GM19463 (cell line): Measurements from ENCODE around the gene NUF2.
"Not testable (repeated sequence)": the region's sequence is repeated elsewhere in the genome, so short reads cannot be mapped to it uniquely, and the experiment has no call there.

Source experiments
- ATAC-seq: cut with Tn5 transposase; IDR thresholded peaks from one replicate; pipeline ENCODE4 v1.9.1; 2021; ENCODE audit warnings: mild to moderate bottlenecking, moderate library complexity; ENCODE audit not compliant: unreplicated experiment

Gene NUF2

DNA sequence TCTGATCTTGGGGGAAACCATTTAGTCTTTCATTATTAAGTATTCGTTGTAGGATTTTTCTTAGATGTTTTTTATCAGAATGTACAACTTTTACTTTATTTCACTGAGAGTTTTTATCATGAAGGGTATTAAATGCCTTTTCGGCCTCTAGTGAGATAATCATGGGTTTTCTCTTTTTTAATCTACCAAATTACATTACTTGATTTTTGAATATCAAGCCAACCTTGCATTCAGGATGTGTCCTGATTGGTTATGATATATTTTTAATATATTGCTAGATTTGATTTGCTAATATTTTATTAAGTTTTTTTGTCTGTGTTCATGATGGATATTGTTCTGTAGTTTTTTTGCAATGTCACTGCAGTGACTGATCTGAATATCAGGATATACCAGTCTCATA, 9.4 kb downstream of the NUF2 start:
- no peak for ATAC-seq

DNA sequence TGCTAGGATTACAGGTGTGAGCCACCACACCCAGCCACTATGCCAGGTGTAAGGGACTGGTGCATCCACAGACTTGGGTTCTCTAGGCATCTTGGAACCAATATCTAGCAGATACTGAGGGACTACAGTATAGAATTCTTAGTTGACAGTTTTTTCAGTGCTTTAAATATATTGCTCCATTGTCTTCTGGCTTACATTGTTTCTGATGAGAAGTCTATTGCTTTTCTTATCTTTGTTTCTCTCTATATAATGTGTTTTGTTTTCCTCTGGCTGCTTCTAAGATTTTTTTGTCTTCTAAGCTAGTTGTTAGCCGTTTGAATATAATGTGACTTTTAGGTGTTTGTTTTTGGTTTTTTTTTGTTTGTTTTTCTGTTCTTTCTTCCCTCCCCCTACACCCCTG, 13.5 kb downstream of the NUF2 start:
- no peak for ATAC-seq

DNA sequence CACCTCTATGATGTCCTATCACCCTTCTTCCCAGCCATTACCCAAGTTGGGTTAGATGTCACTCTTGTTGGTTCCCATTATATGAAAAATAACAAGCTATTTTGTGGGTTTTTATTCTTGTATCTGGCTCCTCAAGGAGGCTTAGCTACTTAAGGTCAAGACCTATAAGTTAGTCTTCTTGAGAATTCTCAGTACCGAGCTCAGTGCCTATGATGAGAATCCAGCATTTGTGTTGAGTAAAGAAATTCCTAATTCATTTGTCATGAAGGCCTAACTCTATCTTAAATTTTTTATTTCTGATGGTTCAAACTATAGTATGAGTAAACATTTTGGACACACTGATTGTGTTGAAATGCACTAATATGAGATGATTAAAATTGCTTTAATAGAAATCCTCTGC, 15.9 kb downstream of the NUF2 start:
- no peak for ATAC-seq

DNA sequence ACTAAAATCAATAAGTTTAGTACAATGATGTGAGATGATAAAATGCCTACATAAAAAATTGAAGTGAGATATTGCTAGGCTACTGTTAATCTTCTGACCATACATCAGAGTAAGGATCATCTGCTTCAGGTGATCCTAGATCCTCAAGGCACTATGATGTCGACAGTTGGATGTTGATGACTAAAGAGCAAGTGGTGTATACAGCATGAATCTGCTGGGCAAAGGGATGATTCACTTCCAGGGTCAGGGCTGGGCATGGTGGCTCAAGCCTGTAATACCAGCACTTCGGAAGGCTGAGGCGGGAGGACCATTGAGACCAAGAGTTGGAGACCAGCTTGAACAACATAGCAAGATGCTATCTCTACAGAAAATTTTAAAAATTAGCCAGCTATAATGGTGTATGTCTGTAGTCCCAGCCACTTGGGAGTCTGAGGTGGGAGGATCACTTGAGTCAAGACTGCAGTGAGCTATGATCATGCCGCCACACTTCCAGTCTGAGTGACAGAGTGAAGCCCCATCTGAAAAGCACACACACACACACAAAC, 24.6 kb downstream of the NUF2 start:
- ATAC-seq = no peak

DNA sequence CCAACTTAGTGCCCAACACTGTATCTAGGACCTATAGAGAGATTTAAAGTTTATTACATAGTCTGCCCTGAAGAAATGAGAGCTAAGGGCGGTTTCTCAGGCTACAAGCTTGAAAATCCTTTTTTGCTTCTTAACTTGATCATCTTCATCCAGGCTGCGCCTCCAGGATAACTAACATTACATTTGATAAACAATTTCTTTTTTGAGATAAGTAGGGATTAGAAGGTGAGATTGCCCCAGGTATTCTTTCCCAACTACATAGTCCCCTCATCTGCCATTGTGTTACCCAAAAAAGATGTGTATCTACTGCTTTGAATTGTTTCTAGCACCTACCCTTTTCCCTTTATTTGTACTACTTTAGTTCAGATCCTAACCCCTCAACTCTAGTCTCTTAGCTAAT, 25.4 kb downstream of the NUF2 start:
- no peak for ATAC-seq

DNA sequence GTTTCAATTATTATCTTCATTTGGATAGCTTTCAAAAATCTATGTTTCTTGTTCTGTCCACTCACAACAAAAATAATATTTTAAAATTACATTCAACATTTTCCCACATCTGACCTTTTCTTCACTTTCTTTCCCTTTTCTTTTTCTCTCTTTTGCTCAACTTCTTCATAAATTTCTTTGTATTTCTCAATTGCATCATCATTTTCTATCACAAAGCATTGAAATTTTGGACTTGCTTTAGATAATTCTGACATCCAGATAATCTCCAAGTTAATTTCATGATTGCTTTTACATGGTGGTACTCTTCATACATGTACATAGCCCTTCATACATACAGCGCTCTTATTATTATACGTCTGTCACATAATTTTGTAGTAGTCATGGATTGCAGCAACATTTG, 30.2 kb downstream of the NUF2 start:
- no peak for ATAC-seq

DNA sequence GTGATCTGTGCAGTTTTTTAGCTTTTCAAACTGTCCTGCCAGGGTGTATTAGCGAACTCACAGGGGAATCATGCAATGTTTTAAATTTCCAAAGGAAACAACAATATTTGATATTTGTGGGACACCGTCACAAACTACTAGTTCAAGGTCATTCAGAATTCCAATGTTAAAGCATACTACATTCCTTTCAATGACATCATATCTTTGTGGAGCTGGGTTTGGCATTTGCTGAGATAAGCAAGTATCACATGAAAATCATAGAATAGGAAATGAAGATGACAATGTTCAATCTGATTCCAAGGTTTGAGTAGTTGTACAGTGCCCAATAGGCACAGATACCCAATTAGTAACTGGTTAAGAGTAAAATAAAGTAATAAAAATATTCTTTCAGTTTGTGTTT, 35.6 kb downstream of the NUF2 start:
- ATAC-seq = no peak

DNA sequence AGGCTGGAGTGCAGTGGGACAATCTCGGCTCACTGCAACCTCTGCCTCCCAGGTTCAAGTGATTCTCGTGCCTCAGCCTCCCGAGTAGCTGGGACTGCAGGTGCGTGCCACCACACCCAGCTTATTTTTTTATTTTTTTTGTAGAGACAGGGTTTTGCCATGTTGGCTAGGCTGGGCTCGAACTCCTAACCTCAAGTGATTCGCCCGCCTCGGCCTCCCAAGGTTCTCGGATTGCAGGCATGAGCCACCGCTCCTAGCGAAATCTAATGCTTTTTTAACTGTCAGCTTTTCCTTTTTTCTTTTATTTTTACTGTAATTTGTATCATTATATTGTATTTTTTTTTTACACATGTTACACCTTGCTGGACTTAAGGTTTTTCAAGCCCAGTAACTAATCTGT, 36.4 kb downstream of the NUF2 start:
- not testable (repeated sequence) for ATAC-seq

DNA sequence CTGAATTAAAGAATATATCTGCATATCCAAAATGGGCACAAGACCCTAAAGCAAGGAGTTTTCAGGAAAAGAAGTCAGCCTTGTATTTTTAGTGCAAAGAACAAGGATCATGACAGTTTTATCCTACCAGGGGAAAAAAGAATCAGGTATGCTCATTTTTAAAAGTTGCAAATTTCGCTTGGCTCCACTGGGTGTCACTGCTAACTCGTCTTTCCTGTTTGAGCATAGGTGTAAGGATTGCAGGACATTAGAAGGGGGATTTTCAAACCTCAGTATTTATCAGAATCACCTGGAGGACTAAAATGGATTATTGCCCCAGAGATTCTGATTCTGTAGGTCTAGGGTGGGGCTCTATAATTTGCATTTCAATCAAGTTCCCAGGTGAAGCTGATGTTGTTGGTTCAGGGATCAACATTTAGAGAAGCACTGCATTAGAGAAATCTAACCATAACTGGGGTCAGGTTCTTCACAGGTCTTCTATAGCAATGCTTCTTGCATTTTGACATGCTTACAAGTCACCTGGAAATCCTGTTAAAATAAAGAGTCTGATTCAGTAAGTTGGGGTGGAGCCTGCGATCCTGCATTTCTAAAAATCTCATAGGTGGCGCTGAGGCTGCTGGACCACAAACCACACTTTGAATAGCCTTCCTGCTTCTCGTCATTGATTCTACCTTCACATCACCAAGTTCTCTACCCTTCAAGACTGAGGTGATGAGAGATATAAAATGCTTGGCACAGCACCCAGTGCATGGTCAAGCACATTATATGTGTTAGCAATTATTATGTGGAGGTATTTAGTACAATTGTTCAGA, 39.6 kb downstream of the NUF2 start:
- ATAC-seq = no peak

DNA sequence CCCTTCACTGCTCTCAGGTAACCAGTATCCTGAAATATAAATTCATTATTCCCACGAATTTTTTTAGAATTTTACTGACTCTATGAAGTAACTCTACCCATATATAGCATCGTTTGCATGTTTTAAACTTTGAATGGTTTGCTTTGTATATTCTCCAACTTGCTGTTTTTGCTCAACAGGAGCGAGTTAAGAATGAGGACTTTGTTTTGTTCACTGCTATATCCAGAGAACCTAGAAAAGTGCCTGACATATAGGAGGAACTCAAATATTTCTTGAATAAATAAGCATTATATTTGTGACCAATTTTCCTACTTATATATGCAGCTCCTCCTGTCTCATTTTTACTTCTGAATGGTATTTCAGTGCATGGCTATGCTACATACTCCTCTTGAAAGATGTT, 43.4 kb downstream of the NUF2 start:
- no peak for ATAC-seq

DNA sequence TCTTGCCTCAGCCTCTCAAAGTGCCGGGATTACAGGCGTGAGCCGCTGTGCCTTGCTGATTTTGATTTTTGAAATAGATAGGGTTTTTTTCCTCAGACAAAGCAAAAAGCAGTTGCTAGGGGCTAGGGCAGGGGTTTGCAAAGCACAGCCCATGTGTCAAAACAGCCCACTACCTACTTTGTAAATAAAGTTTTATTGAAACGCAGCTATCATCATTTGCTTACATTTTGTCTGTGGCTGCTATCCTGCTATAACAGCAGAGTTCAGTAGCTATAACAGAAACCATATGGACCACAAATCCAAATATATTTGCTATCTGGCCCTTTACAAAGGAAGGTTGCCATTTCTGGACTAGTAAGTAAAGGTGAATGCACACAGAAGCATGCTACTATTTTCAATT, 44.8 kb downstream of the NUF2 start:
- no peak for ATAC-seq

DNA sequence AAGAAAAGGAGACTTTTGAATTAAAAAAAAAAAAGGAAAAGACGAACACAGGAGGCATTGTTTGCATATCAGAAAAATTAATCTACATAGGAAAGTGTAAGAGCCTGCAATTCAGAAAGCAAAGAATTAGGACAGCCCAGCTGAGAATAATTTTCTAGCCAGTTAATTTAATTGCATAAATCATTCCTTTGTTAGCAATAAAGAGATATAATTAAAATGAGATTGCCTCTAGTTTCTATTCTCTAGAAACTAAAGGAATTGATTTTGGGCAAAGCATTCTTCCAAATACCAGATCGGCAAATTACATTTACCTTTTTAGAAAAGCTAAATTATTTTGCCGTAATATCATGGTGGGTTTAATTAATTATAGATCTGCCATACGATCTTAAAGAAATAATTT, 46.0 kb downstream of the NUF2 start:
- ATAC-seq = no peak

DNA sequence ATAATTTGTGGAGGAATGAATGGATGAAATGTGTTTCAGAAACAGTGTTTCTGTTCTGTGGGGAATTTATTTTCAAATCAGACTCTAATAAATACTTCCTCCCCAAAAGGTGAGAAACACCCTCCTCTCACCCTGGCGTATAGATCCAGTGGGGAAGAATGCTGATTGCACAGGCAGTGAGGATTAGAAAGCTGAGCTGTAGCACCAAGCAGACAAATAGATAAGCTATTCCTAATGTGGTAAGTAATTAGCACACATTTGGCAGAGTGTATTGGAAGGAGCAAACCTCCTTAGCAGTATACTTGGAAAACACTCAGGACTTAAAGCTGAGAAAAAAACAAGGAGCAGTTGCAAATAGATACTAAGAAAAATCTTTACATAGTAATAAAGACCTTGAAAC, 50.8 kb downstream of the NUF2 start:
- ATAC-seq = no peak

DNA sequence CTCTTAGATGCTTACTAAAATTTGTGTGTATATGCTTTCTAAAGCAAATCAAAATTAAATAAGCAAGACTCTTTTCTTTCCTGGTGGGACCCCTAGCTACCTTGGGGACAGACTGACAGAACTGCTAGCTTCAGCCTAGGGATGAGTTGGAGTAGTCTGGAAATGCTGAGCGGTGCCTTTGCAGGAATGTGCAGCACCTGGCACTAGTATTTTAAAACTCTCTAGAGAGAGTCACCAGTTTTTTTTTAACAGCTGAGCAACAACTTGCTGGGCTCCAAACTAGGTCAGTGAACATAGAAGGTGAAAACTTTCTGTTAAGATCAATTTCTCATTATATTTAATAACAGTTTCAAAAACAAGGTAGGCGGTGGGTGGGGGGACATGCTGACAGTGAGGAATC, 56.8 kb downstream of the NUF2 start:
- ATAC-seq = no peak

DNA sequence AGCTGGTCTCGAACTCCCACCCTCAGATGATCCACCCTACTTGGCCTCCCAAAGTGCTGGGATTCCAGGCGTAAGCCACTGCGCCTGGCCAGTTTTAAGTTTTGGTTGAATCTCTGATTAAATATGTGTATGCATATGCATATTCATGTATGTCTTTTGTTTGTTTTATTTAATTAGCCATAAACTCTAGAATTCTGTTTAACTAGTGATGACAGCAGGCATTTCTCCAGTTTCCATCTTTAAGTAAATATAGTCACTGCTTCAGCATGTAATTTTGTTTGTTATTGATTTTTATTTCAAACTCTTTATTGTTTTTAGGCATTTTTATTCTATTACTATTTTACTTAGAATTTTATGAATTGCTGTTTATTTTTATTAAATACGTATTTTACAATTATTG, 58.0 kb downstream of the NUF2 start:
- no peak for ATAC-seq

DNA sequence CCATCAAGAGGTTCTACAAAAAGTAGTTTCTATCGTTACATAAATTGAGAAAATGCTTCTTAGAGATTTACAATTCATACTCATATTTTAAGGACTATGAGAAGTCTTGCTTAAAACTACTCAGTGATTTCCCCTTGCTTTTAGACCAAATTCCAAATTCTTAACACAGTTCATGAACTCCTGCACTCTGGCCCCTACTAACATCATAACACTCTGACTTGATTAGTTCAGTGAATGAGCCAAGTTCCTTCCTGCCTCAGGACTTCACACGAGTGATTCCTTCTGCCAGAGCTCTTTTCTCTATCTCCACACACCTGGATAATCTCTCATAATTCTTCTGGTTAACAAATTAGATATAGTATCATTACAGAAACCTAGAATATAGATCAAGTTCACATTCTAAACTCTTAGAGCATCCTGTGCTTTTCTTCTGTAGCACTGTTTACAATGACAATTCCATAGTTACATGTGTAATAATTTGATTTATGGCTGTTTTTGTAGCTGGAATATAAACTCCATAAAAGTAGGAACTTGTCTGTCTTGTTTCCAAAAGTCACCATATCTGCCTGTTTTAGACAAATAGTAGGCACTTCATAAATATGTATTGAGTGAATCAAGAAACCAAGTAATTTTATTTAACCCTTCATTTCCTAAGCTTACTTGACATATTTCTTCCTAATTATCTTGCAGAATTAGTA, 59.9 kb downstream of the NUF2 start:
- no peak for ATAC-seq

DNA sequence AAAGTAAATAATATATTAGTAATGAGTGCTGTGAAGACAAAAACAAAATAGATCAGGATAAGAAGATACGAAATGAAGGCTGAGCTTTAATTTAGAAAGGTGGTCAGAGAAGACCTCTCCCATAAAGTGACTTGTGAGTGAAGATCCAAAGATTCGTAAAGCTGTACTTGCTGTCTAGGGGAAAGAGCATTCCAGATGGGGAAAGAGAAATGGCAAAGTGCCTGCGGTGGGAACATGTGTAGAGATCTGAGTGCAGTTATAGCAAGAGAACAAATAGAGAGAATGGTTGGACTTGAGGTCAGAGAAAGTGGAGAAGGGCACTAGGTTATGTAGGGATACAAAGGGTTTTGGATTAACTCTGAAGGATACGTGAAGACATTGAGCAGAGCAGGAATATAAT, 60.6 kb downstream of the NUF2 start:
- ATAC-seq = no peak

DNA sequence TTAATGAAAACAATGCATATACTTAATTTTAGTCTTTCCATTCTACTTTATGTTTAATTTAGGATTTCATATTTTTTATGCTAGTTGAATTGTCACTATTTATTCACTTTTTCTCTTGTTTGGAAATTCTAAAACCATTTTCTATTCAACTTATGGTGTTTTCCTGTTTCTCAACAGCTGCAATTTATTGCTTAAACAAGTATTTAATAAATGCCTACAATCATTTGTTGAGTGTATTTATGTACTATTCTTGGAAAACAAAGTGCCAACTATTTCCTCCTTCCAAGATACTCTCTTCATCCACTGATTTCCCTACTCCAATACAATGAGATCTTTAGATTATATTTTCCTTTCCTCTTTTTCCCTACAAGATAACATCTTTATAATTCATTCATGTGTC, 65.4 kb downstream of the NUF2 start:
- ATAC-seq = no peak

DNA sequence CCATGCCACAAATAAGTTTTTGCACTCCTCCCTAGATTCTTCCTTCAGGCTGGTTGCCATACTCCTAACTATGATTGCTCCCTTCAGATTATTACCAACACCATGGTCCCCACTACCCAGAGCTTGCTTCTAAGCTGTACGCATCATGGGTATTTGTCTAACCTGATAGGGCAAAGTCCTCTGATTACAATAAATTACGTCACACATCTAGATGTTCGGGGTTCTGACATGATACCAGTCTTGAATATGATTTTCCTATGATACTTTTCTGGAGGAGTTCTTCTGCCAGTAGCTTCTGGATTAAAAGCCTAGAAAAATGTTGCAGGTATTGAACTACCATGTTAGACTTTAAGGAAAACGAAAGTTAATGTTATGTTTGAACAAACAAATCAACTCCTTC, 67.2 kb downstream of the NUF2 start:
- ATAC-seq = no peak

DNA sequence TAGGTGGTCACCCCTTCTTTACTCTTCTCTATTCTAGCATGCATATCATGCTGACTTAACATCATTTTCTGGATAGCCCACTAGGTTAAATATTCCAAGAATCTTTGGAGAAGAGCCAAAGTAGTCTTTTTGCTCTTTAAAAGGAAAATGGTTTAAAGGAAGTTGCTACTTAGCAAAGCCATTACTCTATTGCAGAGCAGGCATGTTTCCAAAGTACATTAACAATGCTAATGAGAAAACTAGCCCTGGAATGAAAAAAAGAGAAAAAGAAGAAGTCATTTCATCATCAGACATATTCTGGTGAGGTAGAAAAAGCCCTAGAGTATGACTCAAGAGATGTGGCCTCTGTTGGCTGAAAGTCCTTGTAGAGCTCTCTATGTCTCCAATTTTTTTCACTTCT, 74.0 kb downstream of the NUF2 start:
- ATAC-seq = no peak

DNA sequence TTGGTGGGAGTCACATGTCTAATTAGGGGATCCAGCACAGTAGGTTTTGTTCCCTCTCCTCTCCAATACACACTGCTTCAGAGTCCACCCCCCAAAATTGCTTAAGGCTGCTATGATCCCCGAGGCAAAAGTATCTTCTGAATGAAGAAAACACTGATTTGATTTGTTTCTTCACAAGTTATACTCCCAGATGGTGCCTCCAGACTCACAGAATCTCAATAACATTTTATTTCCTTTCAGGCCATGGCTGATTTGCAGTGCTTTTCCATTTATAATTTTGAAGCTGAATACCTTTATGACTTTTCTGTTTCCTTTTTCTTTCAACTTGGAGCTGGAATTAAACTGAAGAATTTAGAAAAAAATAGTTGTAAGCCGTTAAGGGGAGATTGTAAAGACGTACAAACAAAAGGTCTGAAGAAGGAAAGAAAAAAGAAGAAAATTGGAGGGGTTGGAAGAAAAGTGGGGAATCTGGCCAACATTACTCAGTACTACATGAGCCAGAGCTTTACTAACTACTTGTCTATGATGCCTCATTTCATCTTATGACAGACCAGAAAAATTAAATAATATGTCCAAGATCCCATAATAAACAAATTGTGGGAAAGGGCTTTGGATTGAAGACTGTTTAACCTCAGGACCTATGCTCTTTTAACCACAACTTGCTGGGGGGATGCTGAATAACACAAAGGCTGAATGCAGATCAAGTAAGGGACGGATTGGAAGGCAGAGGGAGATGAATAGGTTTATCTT, 75.9 kb downstream of the NUF2 start:
- no peak for ATAC-seq

DNA sequence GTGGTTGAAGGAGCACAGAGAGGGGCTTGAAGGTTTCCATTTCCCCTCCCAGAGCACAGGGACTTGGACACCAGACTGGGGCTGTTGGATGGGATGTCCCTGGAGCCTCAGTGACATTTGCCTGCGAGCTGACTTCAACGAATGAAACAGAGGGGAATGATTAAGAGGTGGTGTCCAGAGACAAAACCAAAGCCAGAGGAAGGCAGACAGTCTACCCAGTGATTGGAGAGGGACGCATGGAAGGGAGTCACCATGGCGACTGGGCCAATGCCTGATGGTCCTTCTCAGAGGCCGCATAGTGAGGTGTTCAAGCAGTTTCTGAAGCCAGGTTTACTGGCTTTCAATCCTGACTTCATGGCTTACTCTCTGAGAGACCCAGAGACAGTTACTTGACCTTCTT, 77.2 kb downstream of the NUF2 start:
- ATAC-seq = no peak
